GM23338 (cell line): ENCODE results near the gene SPRED2. TPM values are rescaled to one million over a fixed set of nuclear protein-coding genes. Genes with fewer than 3 reads are reported as not detected.
"Not testable (repeated sequence)": the region's sequence is repeated elsewhere in the genome, so short reads cannot be mapped to it uniquely, and the experiment has no call there.

Experiments used
- ATAC-seq: fragments of 200-7000 bp; cut with Tn5 transposase; 3 replicates; pipeline ENCODE4 v1.9.1; 2020
- DNase-seq: peaks from one replicate; pipeline ENCODE4 v3.0.0-alpha.2; 2015; ENCODE audit warnings: low spot score
- H2AFZ ChIP-seq: fragments of 200-600 bp; sonication (generic); 2 replicates; pipeline ENCODE4 v1.8.0; 2016; ENCODE audit warnings: antibody characterized with exemption, mild to moderate bottlenecking, moderate library complexity
- H3F3A ChIP-seq: fragments of 200-600 bp; sonication (generic); replicated peaks from 2 replicates; pipeline ENCODE4 v1.8.0; 2017; ENCODE audit warnings: antibody characterized with exemption, mixed run types, low read depth
- H3K27ac ChIP-seq: fragments of 200-600 bp; sonication (generic); 2 replicates; pipeline ENCODE4 v1.6.1; 2016; ENCODE audit warnings: low read depth
- H3K27me3 ChIP-seq: fragments of 200-600 bp; sonication (generic); 2 replicates; pipeline ENCODE4 v1.8.0; 2016; ENCODE audit warnings: mild to moderate bottlenecking, mixed run types, moderate library complexity; ENCODE audit not compliant: insufficient read depth
- H3K36me3 ChIP-seq: fragments of 200-600 bp; sonication (generic); 2 replicates; pipeline ENCODE4 v1.8.0; 2016; ENCODE audit warnings: mild to moderate bottlenecking; ENCODE audit not compliant: insufficient read depth
- H3K4me1 ChIP-seq: fragments of 200-600 bp; sonication (generic); 2 replicates; pipeline ENCODE4 v1.8.0; 2016; ENCODE audit warnings: mild to moderate bottlenecking, moderate library complexity; ENCODE audit not compliant: insufficient read depth
- H3K4me2 ChIP-seq: fragments of 200-600 bp; sonication (generic); 2 replicates; pipeline ENCODE4 v1.7.1; 2017; ENCODE audit warnings: mixed run types
- H3K4me3 ChIP-seq: fragments of 200-600 bp; sonication (generic); 2 replicates; pipeline ENCODE4 v1.6.1; 2016; ENCODE audit warnings: mixed run types
- H3K79me2 ChIP-seq: fragments of 200-600 bp; sonication (generic); replicated peaks from 2 replicates; pipeline ENCODE4 v1.8.0; 2017; ENCODE audit warnings: mild to moderate bottlenecking; ENCODE audit not compliant: insufficient read depth
- H3K9me2 ChIP-seq: fragments of 200-600 bp; sonication (generic); 2 replicates; pipeline ENCODE4 v1.8.0; 2017; ENCODE audit not compliant: insufficient read depth
- H4K20me1 ChIP-seq: fragments of 200-600 bp; sonication (generic); replicated peaks from 2 replicates; pipeline ENCODE4 v1.8.0; 2017; ENCODE audit warnings: mild to moderate bottlenecking; ENCODE audit not compliant: insufficient read depth
- H3K27ac Mint-ChIP-seq: 2 replicates; pipeline ENCODE4 v1.8.0; 2020; ENCODE audit warnings: inconsistent platforms, mild to moderate bottlenecking, moderate library complexity, mixed read lengths
- H3K27me3 Mint-ChIP-seq: 3 replicates; pipeline ENCODE4 v1.8.0; 2022; ENCODE audit warnings: low read depth, mild to moderate bottlenecking, moderate library complexity, mixed read lengths, inconsistent platforms; ENCODE audit not compliant: insufficient read depth, poor library complexity
- H3K36me3 Mint-ChIP-seq: 3 replicates; pipeline ENCODE4 v1.8.0; 2021; ENCODE audit warnings: low read depth, mild to moderate bottlenecking, inconsistent platforms, moderate library complexity, mixed read lengths
- H3K4me1 Mint-ChIP-seq: 3 replicates; pipeline ENCODE4 v1.8.0; 2020; ENCODE audit warnings: mild to moderate bottlenecking, inconsistent platforms, mixed read lengths
- H3K4me3 Mint-ChIP-seq: 3 replicates; pipeline ENCODE4 v1.8.0; 2021; ENCODE audit warnings: moderate library complexity, mild to moderate bottlenecking, inconsistent platforms, mixed read lengths
- H3K9me3 Mint-ChIP-seq: 3 replicates; pipeline ENCODE4 v1.8.0; 2020; ENCODE audit warnings: moderate library complexity, mild to moderate bottlenecking, inconsistent platforms, mixed read lengths
- CREB1 ChIP-seq: fragments of 250-450 bp; sonication (Bioruptor Pico); IDR thresholded peaks from 2 replicates; pipeline ENCODE4 v1.5.0; 2020; ENCODE audit warnings: low read depth, mild to moderate bottlenecking, moderate library complexity
- CTCF ChIP-seq, 2 experiments: fragments of 200-600 bp in 1 of 2; sonication (generic) in 1 of 2; conservative IDR thresholded peaks; 2 replicates each; pipeline versions ENCODE4 v1.5.1 to v1.6.1; 2016 to 2017; ENCODE audit warnings: antibody characterized with exemption in 2 of 2, low read depth in 2 of 2, mild to moderate bottlenecking in 2 of 2, moderate library complexity in 1 of 2
- NANOG ChIP-seq: IDR thresholded peaks from 2 replicates; pipeline ENCODE4 v1.6.1; 2016; ENCODE audit warnings: antibody characterized with exemption, borderline replicate concordance
- POLR2AphosphoS5 ChIP-seq: IDR thresholded peaks from 2 replicates; pipeline ENCODE4 v1.6.1; 2016; ENCODE audit warnings: antibody characterized with exemption, low read depth
- REST ChIP-seq: IDR thresholded peaks from one replicate; pipeline ENCODE4 v1.6.1; 2018; ENCODE audit warnings: antibody characterized with exemption; ENCODE audit not compliant: unreplicated experiment
- STAT1 ChIP-seq: IDR thresholded peaks from one replicate; pipeline ENCODE4 v1.6.1; 2016; ENCODE audit warnings: antibody characterized with exemption; ENCODE audit not compliant: unreplicated experiment
- ZNF114 ChIP-seq: fragments of 250-450 bp; sonication (Bioruptor Pico); IDR thresholded peaks from 2 replicates; pipeline ENCODE4 v1.5.0; 2020; ENCODE audit warnings: mild to moderate bottlenecking, moderate library complexity
- ZNF331 ChIP-seq: fragments of 250-450 bp; sonication (Bioruptor Pico); IDR thresholded peaks from 2 replicates; pipeline ENCODE4 v1.5.0; 2020; ENCODE audit warnings: low read depth, mild to moderate bottlenecking, moderate library complexity
- polyA plus RNA-seq: library from polyadenylated mRNA; unstranded; fragments of >200 nt; fragmentation: Nextera tagmentation; extraction: Ambion mirVana; gene quantifications from 2 replicates; pipeline ENCODE4 v1.2.1, GENCODE V29; 2016
- total RNA-seq: library from RNA; depleted of rRNA; stranded (reverse); fragments of >200 nt; shearing (Covaris generic); gene quantifications from 2 replicates; pipeline ENCODE4 v1.2.3, GENCODE V29; 2014

The SPRED2 gene
- total and polyA plus RNA-seq, 2 experiments from 2014 or later = 8.7 to 13.0 TPM

- H3K4me1 ChIP-seq, H3K4me3 ChIP-seq, DNase-seq, H3K4me2 ChIP-seq, H3K27me3 ChIP-seq, H3K36me3 ChIP-seq, H3K9me2 ChIP-seq, H2AFZ ChIP-seq, H3K27ac Mint-ChIP-seq, ATAC-seq, H3K4me3 Mint-ChIP-seq, H3F3A ChIP-seq, H3K79me2 ChIP-seq, H3K27me3 Mint-ChIP-seq, H4K20me1 ChIP-seq, H3K27ac ChIP-seq, H3K4me1 Mint-ChIP-seq: not testable (repeated sequence)
- Mint-ChIP-seq H3K9me3 (peaks cover 16% of the 10 kb centered on the region; the same call in 2 of the 3 replicates), H3K36me3 (peaks cover 21% of the 10 kb centered on the region; the same call in 2 of the 3 replicates)
Measured at GRCh38 chr2:65338830-65339495, 93.4 kb downstream of the SPRED2 start.

- H4K20me1 ChIP-seq, DNase-seq, H2AFZ ChIP-seq, H3K4me1 Mint-ChIP-seq, H3F3A ChIP-seq, H3K27ac Mint-ChIP-seq, H3K4me1 ChIP-seq, H3K27ac ChIP-seq, H3K4me3 ChIP-seq, ATAC-seq, H3K9me2 ChIP-seq, H3K4me3 Mint-ChIP-seq, H3K27me3 Mint-ChIP-seq, H3K79me2 ChIP-seq, H3K36me3 ChIP-seq, H3K4me2 ChIP-seq, H3K27me3 ChIP-seq: not testable (repeated sequence)
- Mint-ChIP-seq H3K9me3 (peaks cover 16% of the 10 kb centered on the region; the same call in 2 of the 3 replicates), H3K36me3 (peaks cover 21% of the 10 kb centered on the region; the same call in 2 of the 3 replicates)
Measured at GRCh38 chr2:65337915-65338314, 94.5 kb downstream of the SPRED2 start.

- TF ChIP-seq CREB1 (CRISPR knock-in tag) = no peak
- H3K36me3 ChIP-seq = no peaks in the 10 kb centered on the region; the same call in 1 of the 2 replicates
- H3K4me3 ChIP-seq = no peak overlapping the region
- Mint-ChIP-seq H3K27me3 (no peaks in the 10 kb centered on the region), H3K4me3 (no peak overlapping the region), H3K27ac (no peak overlapping the region), H3K4me1 (peaks cover 5% of the 10 kb centered on the region), H3K36me3 (peaks cover 12% of the 10 kb centered on the region; the same call in 2 of the 3 replicates), H3K9me3 (peaks cover 11% of the 10 kb centered on the region; the same call in 2 of the 3 replicates)
- H3F3A ChIP-seq = no peaks in the 10 kb centered on the region
- no peaks in the 10 kb centered on the region for H3K4me1 ChIP-seq
- H3K79me2 ChIP-seq = no peaks in the 10 kb centered on the region
- no peaks in the 10 kb centered on the region for H3K27me3 ChIP-seq
- peaks cover 10% of the 10 kb centered on the region for H4K20me1 ChIP-seq
- no peak overlapping the region for H3K27ac ChIP-seq
- no peak overlapping the region for H2AFZ ChIP-seq
- ATAC-seq = no peak
- DNase-seq = no peak
- H3K9me2 ChIP-seq = no peaks in the 10 kb centered on the region
- H3K4me2 ChIP-seq = no peak overlapping the region
Measured at GRCh38 chr2:65334714-65335113, 97.7 kb downstream of the SPRED2 start.

- Histone ChIP-seq H3K27me3 (no peaks in the 10 kb centered on the region), H4K20me1 (peaks cover 10% of the 10 kb centered on the region), H3K27ac (no peak overlapping the region), H2AFZ (no peak overlapping the region), H3F3A (no peaks in the 10 kb centered on the region), H3K9me2 (0 out of 2 replicates have a peak, but pooled peaks cover 2% of the 10 kb centered on the region), H3K4me2 (no peak overlapping the region), H3K4me1 (no peaks in the 10 kb centered on the region), H3K79me2 (no peaks in the 10 kb centered on the region), H3K36me3 (no peaks in the 10 kb centered on the region; the same call in 1 of the 2 replicates), H3K4me3 (no peak overlapping the region)
- no peak overlapping the region for H3K4me3 Mint-ChIP-seq
- H3K27ac Mint-ChIP-seq = no peak overlapping the region; the same call in 1 of the 2 replicates
- no peaks in the 10 kb centered on the region for H3K27me3 Mint-ChIP-seq
- H3K9me3 Mint-ChIP-seq = no peaks in the 10 kb centered on the region
- DNase-seq (no peak), ATAC-seq (no peak)
- H3K36me3 Mint-ChIP-seq = no peaks in the 10 kb centered on the region; the same call in 1 of the 3 replicates
- peaks cover 8% of the 10 kb centered on the region for H3K4me1 Mint-ChIP-seq
- no peak for TF ChIP-seq ZNF331 (CRISPR knock-in tag)
- TF ChIP-seq REST = no peak
- TF ChIP-seq NANOG = no peak
- TF ChIP-seq STAT1 = no peak
- no peak for TF ChIP-seq ZNF114 (CRISPR knock-in tag)
- no peak for TF ChIP-seq CREB1 (CRISPR knock-in tag)
- TF ChIP-seq CTCF (conservative IDR thresholded peaks at IDR 0.05; ENCODE audit: low read depth in 2 of 2) = no peak
- TF ChIP-seq POLR2AphosphoS5 = no peak
Measured at GRCh38 chr2:65331336-65332025, 100.9 kb downstream of the SPRED2 start.
